ENCODE data around the gene SEPTIN5. TPM values are rescaled to one million over a fixed set of nuclear protein-coding genes. Genes with fewer than 3 reads are reported as not detected.
A peak's percentile ranks its signal among the peaks of the same experiment; 100 is the strongest.

SEPTIN5 gene
- total RNA-seq, 2 experiments from 2014 or later: 0.71 to 0.75 TPM

DNA sequence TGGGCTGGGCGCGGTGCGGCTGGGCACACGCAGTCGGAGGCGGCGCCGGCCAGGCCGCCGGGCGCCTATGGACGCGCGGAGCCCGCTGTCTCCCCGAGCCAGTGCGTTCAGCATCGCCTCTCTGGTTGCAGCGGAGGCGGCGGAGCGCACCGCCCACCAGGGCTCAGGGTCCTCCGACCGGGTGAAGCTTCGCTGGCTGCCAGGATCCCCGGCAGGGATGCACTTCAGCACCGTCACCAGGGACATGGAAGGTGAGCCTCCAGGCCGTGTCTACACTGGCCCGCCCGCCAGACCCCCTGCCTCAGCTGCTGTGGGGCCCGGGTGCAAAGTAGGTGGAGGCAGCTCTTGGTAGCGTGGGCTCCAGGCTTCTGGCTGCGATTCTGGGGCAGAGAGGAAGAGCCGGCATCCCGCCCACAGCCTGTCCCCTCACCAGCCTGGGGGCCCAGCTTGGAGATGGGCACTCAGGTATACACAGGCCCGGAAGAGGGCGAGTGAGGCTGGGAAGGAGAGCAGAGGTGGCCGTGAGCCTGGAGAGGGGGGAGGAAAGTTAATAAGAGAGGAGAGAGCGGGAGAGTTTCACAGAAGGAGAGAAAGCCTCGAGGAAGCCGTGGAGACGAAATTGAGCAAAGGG lies 45.2 kb downstream of the SEPTIN5 start:
- peaks cover 70% of the 10 kb centered on the region for H3K27me3 Mint-ChIP-seq
- H3K9me3 Mint-ChIP-seq: no peaks in the 10 kb centered on the region
- CTCF ChIA-PET: interaction anchor here (2.1 kb wide), 1 partner anchor 29 kb away, joined by 5 read pairs; no protein-coding TSS in a partner anchor
- Histone ChIP-seq H3K36me3 (ENCODE audit: insufficient read depth, low read length) (no peaks in the 10 kb centered on the region), H3K4me1 (ENCODE audit: insufficient read depth, low read length) (peaks cover 32% of the 10 kb centered on the region), H3K9me3 (ENCODE audit: control insufficient read depth in 1 of 2, insufficient read depth in 1 of 2, low read length in 2 of 2) (peaks cover 0 to 40% of the 10 kb centered on the region in 2 experiments), H3K4me3 (ENCODE audit: low read length) (no peak overlapping the region), H3K27me3 (ENCODE audit: control insufficient read depth in 1 of 2, insufficient read depth in 2 of 2, low read length in 2 of 2) (peaks cover 65 to 81% of the 10 kb centered on the region in 2 experiments), H3K27ac (ENCODE audit: low read depth in 1 of 2, low read length in 2 of 2) (no peak overlapping the region)
- no peak for ATAC-seq (ENCODE audit: poor library complexity)
- TF ChIP-seq, protein P1, sequence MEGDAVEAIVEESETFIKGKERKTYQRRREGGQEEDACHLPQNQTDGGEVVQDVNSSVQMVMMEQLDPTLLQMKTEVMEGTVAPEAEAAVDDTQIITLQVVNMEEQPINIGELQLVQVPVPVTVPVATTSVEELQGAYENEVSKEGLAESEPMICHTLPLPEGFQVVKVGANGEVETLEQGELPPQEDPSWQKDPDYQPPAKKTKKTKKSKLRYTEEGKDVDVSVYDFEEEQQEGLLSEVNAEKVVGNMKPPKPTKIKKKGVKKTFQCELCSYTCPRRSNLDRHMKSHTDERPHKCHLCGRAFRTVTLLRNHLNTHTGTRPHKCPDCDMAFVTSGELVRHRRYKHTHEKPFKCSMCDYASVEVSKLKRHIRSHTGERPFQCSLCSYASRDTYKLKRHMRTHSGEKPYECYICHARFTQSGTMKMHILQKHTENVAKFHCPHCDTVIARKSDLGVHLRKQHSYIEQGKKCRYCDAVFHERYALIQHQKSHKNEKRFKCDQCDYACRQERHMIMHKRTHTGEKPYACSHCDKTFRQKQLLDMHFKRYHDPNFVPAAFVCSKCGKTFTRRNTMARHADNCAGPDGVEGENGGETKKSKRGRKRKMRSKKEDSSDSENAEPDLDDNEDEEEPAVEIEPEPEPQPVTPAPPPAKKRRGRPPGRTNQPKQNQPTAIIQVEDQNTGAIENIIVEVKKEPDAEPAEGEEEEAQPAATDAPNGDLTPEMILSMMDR (IDR thresholded peaks at IDR 0.05): no peak
- intact Hi-C loops (cut with DNase I, micrococcal nuclease): loop anchor here (5.0 kb wide), 1 partner anchor 133 kb away; no protein-coding TSS in a partner anchor
- POLR2A ChIA-PET: interaction anchor here (0.6 kb wide), 1 partner anchor 151 kb away, joined by 3 read pairs; no protein-coding TSS in a partner anchor
- no peaks in the 10 kb centered on the region for H3K36me3 Mint-ChIP-seq (ENCODE audit: low read depth)
- DNase-seq: no peak
- H3K4me1 Mint-ChIP-seq (ENCODE audit: low read depth): peaks cover 36% of the 10 kb centered on the region
- H3K27ac Mint-ChIP-seq: no peak overlapping the region
- H3K4me3 Mint-ChIP-seq: peak overlapping the region; percentile 85

DNA sequence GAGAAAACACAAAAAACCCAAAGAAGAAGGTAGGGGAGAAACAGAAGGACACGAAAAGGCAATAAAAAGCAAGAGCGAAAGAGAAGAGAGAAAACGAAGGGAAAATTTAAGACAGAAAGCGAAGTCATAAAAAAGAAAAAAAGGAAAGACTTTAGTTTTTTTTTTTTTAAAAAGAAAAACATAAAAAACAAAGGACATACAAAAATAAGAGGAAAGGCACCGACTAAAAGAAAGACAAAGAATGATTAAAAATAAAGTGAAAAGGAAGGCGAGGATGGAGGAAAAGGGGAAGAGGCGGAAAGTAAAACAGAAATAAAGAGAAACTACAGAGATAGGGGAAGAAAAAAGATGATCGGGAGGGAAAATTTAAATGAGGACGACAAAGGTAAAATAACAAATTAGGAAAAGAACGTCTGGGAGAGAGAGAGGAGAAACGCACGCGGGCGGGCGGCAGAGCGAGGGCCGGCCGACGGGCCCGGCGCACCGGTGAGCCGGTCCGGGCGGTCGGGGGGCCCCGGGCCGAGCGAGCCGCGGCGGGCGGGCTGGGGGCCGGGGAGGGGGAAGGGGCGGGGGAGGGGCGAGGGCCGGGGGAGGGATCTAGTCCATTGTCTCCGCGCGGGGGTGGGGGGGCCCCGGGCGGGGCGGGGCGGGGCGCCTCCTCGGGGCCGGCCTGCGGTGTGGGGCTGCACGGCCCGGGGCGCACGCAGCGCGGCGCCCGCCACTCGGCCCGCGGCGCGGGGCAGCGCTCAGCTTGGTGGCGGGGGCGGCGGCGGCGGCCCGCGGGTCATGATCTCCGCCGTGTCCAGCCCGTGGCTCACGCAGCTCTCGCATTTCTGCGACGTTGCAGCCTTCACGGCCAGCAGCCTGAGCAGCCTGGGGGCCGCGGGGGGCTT lies 46.0 kb downstream of the SEPTIN5 start, which contains the start of gene TBX1:
TBX1 (plus strand) TSS at position 721 of the 893 bp plus-strand sequence; CDS start at position 787, 66 bp downstream.
- peak within 1 kb of the TSS; percentile 5 for H3K4me3 ChIP-seq (ENCODE audit: low read length)

More for the DNA sequence above, 46.0 kb downstream of the SEPTIN5 start, which contains the start of gene TBX1:
- peak within 1 kb of the TSS; percentile 85 for H3K4me3 Mint-ChIP-seq
- intact Hi-C loops (cut with DNase I, micrococcal nuclease): no loop called here
- no peaks in the 10 kb centered on the region for H3K36me3 ChIP-seq (ENCODE audit: insufficient read depth, low read length)
- ChIA-PET CTCF (interaction anchor here (2.1 kb wide), 1 partner anchor 30 kb away, joined by 5 read pairs; no protein-coding TSS in a partner anchor), POLR2A (no interaction called here)
- no peak for DNase-seq
- H3K36me3 Mint-ChIP-seq (ENCODE audit: low read depth): no peaks in the 10 kb centered on the region
- peaks cover 68 to 81% of the 10 kb centered on the region in 2 experiments for H3K27me3 ChIP-seq (ENCODE audit: control insufficient read depth in 1 of 2, insufficient read depth in 2 of 2, low read length in 2 of 2)
- no peak within 1 kb of the TSS for H3K27ac ChIP-seq (ENCODE audit: low read depth in 1 of 2, low read length in 2 of 2)
- H3K4me1 ChIP-seq (ENCODE audit: insufficient read depth, low read length): peaks cover 29% of the 10 kb centered on the region
- H3K9me3 Mint-ChIP-seq: no peaks in the 10 kb centered on the region
- TF ChIP-seq, protein P1 (IDR thresholded peaks at IDR 0.05): no peak
- H3K4me1 Mint-ChIP-seq (ENCODE audit: low read depth): peaks cover 36% of the 10 kb centered on the region
- ATAC-seq (ENCODE audit: poor library complexity): no peak
- H3K9me3 ChIP-seq (ENCODE audit: control insufficient read depth in 1 of 2, insufficient read depth in 1 of 2, low read length in 2 of 2): peaks cover 0 to 42% of the 10 kb centered on the region in 2 experiments
- no peak within 1 kb of the TSS for H3K27ac Mint-ChIP-seq
- peaks cover 75% of the 10 kb centered on the region for H3K27me3 Mint-ChIP-seq

All from CD4-positive, alpha-beta T cell (primary cell).